Type B pancreatic cell (in vitro differentiated cells): ENCODE data around the gene TREML2. TPM values are rescaled to one million over a fixed set of nuclear protein-coding genes. Genes with fewer than 3 reads are reported as not detected.

Experiments used
- DNase-seq: peaks from one replicate; pipeline ENCODE4 v3.0.0; 2021; ENCODE audit warnings: mixed read lengths; ENCODE audit not compliant: unreplicated experiment; ENCODE audit errors: extremely low spot score
- H3K27ac Mint-ChIP-seq: 2 replicates; pipeline ENCODE4 v1.8.0; 2021; ENCODE audit warnings: mild to moderate bottlenecking, mixed read lengths
- H3K27me3 Mint-ChIP-seq: 2 replicates; pipeline ENCODE4 v1.8.0; 2021; ENCODE audit warnings: mixed read lengths
- H3K36me3 Mint-ChIP-seq: 2 replicates; pipeline ENCODE4 v1.8.0; 2021; ENCODE audit warnings: mixed read lengths
- H3K4me1 Mint-ChIP-seq: one replicate; pipeline ENCODE4 v1.8.0; 2021; ENCODE audit warnings: mixed read lengths; ENCODE audit not compliant: unreplicated experiment
- H3K4me3 Mint-ChIP-seq: 2 replicates; pipeline ENCODE4 v1.8.0; 2021; ENCODE audit warnings: mild to moderate bottlenecking, mixed read lengths
- H3K9me3 Mint-ChIP-seq: 2 replicates; pipeline ENCODE4 v1.8.0; 2021; ENCODE audit warnings: mixed read lengths
- total RNA-seq: library from RNA; stranded (reverse); gene quantifications from 2 replicates; pipeline ENCODE4 v1.2.1, GENCODE V29; 2021; ENCODE audit warnings: low replicate concordance
- TF ChIP-seq, protein P1 (sequence below): fragments of 200-600 bp; sonication (generic); conservative IDR thresholded peaks from 2 replicates; pipeline ENCODE4 v1.5.0; 2021; ENCODE audit warnings: antibody characterized with exemption, mild to moderate bottlenecking

Gene TREML2
- total RNA-seq, 1 donor from 2014 or later = not detected

DNA sequence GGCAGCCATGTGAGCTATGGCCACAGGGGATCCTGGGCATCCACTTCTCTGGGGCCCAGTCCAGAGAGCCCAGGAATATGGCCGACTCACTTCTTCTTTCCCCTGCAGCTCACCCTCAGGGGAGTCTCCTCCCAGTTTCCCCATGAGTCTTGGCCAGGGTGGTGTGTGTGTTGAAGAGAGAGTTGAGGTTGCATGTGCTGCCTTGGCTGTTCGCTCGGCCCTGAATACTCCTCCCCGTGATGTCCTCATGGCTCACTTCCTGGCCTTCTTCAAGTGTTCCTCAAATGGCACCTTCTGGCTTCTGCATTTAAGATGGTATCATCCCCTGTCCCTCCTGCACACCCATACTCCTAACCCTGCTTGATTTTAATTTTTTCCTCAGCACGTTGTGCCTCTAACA lies 43.6 kb downstream of the TREML2 start:
- TF ChIP-seq, protein P1, sequence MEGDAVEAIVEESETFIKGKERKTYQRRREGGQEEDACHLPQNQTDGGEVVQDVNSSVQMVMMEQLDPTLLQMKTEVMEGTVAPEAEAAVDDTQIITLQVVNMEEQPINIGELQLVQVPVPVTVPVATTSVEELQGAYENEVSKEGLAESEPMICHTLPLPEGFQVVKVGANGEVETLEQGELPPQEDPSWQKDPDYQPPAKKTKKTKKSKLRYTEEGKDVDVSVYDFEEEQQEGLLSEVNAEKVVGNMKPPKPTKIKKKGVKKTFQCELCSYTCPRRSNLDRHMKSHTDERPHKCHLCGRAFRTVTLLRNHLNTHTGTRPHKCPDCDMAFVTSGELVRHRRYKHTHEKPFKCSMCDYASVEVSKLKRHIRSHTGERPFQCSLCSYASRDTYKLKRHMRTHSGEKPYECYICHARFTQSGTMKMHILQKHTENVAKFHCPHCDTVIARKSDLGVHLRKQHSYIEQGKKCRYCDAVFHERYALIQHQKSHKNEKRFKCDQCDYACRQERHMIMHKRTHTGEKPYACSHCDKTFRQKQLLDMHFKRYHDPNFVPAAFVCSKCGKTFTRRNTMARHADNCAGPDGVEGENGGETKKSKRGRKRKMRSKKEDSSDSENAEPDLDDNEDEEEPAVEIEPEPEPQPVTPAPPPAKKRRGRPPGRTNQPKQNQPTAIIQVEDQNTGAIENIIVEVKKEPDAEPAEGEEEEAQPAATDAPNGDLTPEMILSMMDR = no peak
- peaks cover 27% of the 10 kb centered on the region for H3K27me3 Mint-ChIP-seq
- no peaks in the 10 kb centered on the region for H3K9me3 Mint-ChIP-seq
- no peaks in the 10 kb centered on the region for H3K36me3 Mint-ChIP-seq
- no peaks in the 10 kb centered on the region for H3K4me1 Mint-ChIP-seq
- no peak overlapping the region for H3K4me3 Mint-ChIP-seq
- DNase-seq = no peak
- no peak overlapping the region for H3K27ac Mint-ChIP-seq

DNA sequence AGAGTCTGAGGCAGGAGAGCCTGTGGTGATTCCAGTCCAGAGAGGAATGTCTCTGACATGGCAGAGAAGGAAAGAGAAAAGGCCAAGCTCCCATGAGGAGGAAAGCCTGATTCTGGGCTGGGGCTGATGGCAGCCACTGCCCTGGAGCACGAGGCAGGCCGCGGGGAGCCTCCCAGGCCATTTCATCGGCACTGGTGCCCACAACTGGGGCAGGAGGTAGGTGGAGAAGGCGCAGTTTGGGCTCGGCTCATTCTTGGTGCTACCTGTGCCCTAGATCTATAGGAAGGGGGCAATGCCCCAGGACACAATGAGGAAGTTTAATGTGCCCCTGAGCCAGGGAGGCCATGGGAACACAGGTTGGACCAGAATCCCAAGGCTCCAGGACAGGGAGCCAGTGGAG lies 44.2 kb downstream of the TREML2 start:
- H3K4me1 Mint-ChIP-seq = no peaks in the 10 kb centered on the region
- no peaks in the 10 kb centered on the region for H3K36me3 Mint-ChIP-seq
- TF ChIP-seq, protein P1 = no peak
- H3K27ac Mint-ChIP-seq = no peak overlapping the region
- no peak for DNase-seq
- peaks cover 22% of the 10 kb centered on the region for H3K27me3 Mint-ChIP-seq
- no peaks in the 10 kb centered on the region for H3K9me3 Mint-ChIP-seq
- no peak overlapping the region for H3K4me3 Mint-ChIP-seq

DNA sequence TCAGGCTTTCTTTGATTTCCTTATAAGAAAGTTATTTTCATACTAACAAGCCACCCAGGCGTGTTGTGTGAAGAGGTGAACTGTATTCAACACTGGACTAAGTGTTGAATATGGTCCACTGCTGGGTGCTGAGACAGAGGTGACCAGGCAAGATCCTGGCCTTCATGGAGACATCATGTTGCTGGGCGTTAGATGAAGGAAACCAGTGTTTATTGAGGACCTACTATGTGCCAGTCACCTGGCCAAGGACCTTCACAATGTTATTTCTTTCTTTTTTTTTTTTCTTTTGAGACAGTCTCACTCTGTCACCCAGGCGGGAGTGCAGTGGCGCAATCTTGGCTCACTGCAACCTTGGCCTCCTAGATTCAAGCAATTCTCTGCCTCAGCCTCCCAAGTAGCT lies 44.9 kb downstream of the TREML2 start:
- no peaks in the 10 kb centered on the region for H3K9me3 Mint-ChIP-seq
- H3K4me3 Mint-ChIP-seq = no peak overlapping the region
- DNase-seq = no peak
- TF ChIP-seq, protein P1 = no peak
- H3K36me3 Mint-ChIP-seq = no peaks in the 10 kb centered on the region
- H3K27me3 Mint-ChIP-seq = peaks cover 20% of the 10 kb centered on the region
- H3K27ac Mint-ChIP-seq = no peak overlapping the region
- no peaks in the 10 kb centered on the region for H3K4me1 Mint-ChIP-seq

DNA sequence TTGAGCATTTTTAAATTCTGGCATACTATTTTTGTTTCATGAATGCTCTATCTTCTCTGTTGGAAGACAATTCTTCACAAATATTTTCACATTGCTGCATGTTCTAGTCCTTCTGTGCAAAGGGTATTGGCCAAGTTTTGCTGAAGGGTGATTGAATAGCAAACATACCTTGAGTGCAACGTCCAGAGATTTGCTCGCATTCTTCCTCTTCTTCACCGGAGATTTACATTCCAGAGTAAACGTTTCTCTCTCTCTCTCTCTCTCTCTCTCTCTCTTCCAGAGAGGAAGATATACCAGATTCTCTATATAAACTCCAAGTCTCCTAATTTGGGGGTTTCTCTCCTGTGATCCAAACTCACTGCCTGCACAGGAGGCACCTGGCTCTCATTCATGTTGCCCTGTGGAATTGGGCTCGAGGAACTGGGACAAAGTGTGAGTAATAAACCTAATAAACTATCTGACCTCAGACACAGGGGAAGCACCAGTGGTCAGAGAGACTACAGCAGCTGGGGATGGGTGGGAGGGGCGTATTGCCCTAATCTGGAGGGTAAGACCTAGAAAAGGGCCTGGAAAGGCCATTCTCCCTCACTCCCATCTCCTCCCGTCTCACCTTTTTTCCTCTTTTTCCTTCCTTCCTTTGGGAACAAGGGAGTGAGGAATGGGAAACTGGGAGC lies 45.7 kb downstream of the TREML2 start:
- H3K36me3 Mint-ChIP-seq = no peaks in the 10 kb centered on the region
- no peak overlapping the region for H3K27ac Mint-ChIP-seq
- no peak overlapping the region for H3K4me3 Mint-ChIP-seq
- H3K4me1 Mint-ChIP-seq = no peaks in the 10 kb centered on the region
- peaks cover 20% of the 10 kb centered on the region for H3K27me3 Mint-ChIP-seq
- TF ChIP-seq, protein P1 = no peak
- H3K9me3 Mint-ChIP-seq = no peaks in the 10 kb centered on the region
- DNase-seq = no peak

DNA sequence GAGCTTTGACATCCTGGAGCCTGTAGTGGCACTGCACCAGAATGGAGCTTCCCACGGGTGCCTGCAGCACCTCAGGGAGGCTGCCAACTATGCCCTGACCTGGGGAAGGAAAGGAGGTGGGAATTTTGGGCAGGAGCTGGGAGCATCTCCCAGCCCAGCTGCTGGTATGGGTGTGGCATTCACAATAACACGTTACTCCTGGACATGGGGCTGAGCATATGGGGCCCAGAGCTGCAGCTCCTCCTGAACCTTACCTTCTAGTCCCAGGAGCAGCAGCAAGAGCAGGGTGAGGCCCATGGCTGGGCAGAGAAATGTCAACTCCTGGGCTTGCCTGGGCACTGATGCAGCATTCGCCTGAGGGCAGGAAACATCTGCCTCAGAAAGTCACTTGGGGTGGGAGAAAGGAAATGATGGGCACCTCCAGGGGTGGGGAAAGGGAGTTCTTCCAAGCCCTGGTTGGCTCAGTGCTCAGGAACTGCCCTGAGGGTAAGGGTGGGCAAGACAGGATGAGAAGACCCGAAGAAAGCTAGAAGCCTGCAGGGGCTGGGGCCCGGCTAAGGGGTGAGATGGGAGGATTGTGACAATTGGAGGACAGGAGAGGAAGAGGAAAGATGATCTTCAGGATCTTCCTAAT lies 46.8 kb downstream of the TREML2 start, which contains the start of gene TREML1:
Gene TREML1 (minus strand): TSS at position 356 of the 634 bp plus-strand sequence. CDS start 59 bp downstream, at position 297.
- Mint-ChIP-seq H3K36me3 (no peaks in the 10 kb centered on the region), H3K4me1 (no peaks in the 10 kb centered on the region), H3K27me3 (peaks cover 20% of the 10 kb centered on the region), H3K27ac (no peak within 1 kb of the TSS), H3K4me3 (no peak within 1 kb of the TSS), H3K9me3 (no peaks in the 10 kb centered on the region)
- TF ChIP-seq, protein P1 = no peak
- DNase-seq = no peak
